Measurements from ENCODE around the gene TFAP2C.

DNA sequence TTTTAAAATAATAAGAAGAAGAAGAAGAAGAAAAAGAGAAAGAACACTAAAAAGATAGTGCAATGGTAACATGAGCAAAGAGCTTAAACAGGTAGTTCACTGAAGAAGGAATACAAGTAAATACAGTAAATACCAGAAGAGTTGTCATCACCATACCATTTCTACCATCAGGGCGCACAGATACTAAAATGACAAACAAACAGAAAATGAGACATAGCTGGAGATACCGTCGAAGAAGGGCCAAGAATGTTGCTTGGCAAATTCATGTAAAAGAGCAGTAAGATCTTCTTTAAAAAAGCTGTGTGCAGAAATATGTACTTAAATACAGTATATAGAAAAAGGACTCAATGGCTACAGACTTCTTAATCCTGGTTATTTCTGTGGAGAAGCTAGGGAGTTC is 20.7 kb upstream of the TFAP2C start:
- TF ChIP-seq CTCF (IDR thresholded peaks at IDR 0.05; ENCODE audit: low read length) = no peak
- TF ChIP-seq EZH2phosphoT487 (IDR thresholded peaks at IDR 0.05; ENCODE audit: low read length) = no peak
- TF ChIP-seq EZH2 (optimal IDR thresholded peaks at IDR 0.05; ENCODE audit: low read depth, low read length) = no peak

Measured in MM.1S (cell line).